GM21576 (cell line): ENCODE data around the gene ATMIN.

Experiments used
- ATAC-seq: cut with Tn5 transposase; IDR thresholded peaks from one replicate; pipeline ENCODE4 v1.9.1; 2021; ENCODE audit warnings: mild to moderate bottlenecking, moderate library complexity; ENCODE audit not compliant: unreplicated experiment

ATMIN gene

DNA sequence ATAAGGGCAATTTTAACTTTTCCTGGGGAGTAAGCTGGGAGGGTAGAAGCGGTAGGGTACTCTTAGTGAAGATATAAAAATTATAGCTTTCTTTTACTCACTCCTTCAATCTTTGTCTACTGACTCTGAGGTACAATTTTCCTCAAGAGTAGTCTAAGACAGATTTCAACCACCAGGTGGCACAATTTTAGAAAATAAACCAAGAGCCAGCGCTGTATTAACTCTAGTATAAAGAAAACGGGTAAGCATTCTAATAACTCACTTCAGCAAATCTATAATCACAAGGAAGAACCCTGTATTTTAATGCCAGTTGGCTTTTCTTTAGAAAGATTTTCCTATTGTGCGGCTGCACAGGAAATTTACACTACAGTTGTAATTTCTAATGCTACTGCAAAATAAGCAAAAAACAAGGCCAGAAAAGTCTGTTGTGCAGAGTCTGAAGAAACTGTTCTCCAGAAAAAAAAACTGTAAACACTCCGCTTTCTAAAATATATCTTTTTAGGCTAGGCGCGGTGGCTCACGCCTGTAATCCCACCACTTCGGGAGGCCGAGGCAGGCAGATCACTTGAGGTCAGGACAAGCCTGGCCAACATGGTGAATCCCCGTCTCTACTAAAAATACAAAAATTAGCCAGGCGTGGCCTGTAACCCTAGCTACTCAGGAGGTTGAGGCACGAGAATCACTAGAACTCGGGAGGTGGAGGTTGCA lies 30.8 kb upstream of the ATMIN start:
- no peak for ATAC-seq

DNA sequence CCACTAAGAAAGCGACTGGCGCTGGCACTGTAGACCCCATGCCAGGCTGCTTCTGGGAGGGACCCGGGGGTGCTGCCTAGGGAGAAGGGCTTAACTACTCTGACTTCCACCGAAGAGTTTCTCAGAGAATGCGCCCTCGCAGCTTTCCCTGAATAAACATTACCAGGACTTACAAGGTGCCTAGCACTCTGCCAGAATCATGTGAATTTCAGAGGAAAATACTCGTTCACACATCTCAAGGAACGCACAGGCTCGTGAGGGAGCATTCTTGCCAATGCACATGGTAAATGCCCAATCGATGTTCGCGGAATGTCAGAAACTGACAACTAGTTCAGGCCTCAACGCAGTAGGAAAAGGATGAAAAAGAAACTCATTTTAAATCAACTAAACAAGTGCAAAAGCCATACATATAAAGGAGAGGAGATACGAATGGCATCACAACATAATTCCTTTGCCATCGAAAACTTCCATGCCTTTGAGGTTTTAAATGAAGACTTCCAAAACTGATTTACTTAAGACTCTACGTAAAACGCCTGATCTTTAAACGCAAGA lies 30.0 kb upstream of the ATMIN start:
- ATAC-seq, result no peak

DNA sequence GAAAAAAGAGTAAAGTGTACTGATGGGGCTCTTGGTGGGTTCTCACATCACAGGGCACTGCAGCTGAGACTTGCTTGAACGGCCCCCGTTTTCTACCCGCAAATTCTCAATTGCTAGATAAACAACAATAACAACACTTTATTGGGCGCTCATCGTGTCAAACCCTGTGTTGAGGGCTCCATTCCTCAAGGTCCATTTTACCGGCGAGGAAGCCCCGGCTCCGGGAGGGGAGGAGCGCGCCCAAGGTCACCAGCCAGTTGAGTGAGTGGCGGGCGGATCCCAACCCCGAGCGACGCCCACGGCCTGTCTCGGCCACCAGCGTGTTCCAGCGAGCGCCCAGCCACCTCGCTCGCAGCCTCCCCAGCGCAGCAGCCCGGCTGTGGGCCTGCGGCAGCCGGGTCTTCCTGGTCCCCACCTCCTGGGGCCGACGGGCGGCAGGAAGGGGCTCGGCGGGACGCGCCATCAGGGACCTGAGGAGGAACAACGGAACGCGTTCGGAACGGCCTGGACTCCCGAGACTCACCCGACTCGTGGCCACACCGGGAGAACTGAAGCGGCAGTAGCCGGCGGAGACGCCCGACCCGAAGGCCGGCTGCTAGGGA lies 29.3 kb upstream of the ATMIN start:
- peak; percentile 30 for ATAC-seq

DNA sequence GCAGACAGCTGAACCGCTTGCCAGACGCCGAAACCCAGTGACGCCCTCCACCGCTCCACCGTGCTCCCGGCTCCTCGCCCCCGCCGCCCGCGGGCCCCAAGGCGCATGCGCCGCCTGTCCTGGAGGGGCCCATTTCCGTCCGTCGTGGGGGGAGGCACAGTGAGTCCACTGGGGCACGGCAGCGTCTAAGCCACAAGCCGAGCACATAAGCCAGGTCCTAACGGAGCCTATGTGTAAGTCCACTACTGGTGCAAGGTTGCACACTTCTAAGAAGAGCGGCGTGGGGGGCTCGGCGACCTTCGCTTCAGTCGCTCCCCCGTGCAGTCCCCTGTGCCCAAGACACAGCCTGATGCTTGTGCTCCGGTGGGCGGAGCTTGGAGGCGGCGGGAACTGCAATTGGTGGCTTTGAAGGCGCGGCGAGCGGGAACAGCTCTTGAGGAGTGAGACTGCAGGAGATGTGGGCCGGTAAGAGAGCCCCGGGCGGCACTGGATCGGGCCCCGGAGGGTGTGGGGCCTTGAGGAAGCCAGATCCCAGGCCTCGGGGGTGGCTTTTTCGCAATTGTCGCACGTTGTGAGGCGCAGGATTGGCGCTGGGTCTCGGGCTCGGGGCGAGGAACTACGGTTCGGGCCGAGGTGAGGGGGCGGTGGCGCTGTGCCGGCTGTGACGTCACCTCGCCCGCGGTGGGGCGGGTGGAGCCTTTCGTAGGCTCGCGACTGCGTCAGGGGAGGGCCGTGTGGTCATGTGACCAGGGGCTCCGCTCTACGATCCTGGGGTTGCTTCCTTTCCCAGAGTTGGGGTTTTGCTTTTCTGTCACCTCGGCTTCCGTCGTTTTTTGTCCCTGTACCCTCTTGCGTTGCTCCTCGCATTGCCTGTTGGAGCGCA lies 28.6 kb upstream of the ATMIN start, which contains the start of the genes CENPN and CMC2:
Gene CENPN, plus strand, starts transcription at position 402 of the 883 bp plus-strand sequence. CDS start 4,726 bp downstream, outside the sequence.
Gene CMC2, minus strand, starts transcription at position 73 of the 883 bp plus-strand sequence. CDS start 9,491 bp downstream, outside the sequence.
- ATAC-seq, result peak; percentile 81

DNA sequence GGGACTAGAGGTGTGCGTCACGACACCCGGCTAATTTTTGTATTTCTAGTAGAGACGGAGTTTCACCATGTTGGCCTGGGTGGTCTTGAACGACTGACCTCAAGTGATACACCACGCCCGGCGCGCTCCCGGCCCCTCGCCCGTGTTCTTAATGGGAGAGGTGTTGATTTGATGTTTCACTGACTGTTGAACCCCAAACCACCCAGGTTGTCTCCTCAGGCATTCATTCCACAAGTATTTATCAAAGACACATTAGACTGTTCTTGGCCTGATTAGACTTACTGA lies 27.2 kb upstream of the ATMIN start:
- ATAC-seq, result no peak

DNA sequence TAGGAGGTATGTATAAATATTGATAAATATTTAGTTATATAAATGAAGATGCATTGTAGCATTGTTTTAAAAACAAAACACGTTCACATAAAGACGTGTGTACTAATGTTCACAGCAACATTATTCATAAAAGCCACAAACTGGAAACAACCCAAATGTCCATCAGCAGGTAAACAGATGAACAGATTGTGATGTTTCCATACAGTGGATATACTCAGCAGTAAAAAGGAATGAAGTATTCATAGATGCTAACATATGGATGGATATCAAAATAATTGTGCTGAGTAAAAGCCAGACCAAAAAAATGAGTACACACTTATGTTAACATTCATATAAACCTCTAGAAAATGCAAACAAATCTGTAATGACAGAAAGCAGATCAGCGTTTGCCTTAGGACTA lies 22.7 kb upstream of the ATMIN start:
- no peak for ATAC-seq

DNA sequence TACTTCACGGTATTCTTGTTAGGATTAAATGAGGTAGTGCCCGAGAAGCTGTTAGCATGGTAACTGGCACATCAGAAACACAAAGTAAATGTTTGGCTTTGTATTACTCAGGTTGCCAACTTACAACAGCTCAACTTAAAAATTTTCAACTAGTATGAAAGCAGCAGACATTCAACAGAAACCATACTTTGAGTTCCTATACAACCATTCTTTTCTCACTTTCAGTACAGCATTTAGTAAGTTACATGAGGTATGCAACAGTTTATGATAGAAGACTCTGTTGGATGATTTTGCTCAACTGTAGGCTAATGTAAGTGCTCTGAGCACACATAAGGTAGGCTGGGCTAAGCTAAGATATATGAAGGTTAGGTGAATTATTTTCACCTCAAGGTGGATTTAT lies 21.0 kb upstream of the ATMIN start:
- ATAC-seq, result no peak

DNA sequence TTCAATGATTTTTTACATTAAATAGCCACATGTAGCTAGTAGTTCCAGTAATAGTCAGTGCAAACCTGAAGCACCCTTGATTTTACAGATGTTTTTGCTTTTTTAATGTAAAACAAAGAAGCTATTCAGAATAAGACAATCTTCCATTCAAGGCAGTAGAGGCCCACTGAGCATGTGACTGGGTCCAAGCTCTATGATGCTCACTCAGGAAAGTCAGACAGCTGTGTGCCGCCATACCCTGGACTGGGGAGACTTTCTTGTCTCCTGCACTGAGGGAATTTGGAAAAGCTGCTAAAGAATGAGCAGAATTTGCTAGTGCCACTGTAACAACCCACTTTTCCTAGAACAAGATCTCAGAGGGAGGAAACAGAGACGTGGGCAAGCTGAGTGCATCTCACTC lies 17.1 kb upstream of the ATMIN start:
- ATAC-seq, result no peak

DNA sequence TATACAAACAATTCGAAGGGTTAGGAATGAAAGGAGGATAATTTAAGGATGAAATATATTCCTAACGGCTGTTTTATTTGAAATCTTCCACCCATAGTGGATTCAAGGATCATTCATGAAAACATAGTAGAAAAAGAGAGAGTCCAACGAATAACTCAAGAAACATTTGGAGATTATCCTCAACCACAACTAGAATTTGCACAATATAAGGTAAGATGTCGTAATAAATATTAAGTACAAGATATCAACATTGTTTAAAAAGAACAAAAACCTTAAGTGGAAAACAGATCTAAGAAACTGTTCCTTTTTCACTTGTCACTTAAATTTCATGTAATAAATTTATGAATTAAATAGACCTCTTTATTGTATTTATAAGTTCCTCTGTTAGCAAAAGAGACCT lies 9.2 kb upstream of the ATMIN start:
- ATAC-seq, result no peak

DNA sequence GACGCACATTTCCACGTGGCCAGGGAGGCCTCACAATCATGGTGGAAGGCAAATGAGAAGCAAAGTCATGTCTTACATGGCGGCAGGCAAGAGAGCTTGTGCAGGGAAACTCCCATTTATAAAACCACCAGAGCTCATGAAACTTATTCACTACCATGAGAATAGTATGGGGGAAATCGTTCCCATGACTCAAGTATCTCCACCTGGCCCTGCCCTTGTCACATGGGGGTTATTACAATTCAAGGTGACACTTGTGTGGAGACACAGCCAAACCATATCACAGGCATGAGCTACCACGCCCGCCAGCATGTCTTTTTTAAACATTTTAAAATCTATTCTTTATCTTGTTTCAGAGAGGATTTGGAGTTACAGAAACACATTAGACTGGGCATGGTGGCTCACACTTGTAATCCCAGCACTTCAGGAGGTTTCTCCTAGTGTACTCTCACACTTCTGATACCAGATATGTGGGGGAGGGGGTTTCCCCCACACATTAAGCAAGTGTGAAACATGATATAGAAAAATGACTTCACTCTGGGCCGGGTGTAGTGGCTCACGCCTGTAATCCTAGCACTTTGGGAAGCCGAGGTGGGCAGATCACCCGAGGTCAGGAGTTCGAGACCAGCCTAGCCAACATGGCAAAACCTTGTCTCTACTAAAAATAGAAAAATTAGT lies 5.6 kb upstream of the ATMIN start:
- no peak for ATAC-seq

DNA sequence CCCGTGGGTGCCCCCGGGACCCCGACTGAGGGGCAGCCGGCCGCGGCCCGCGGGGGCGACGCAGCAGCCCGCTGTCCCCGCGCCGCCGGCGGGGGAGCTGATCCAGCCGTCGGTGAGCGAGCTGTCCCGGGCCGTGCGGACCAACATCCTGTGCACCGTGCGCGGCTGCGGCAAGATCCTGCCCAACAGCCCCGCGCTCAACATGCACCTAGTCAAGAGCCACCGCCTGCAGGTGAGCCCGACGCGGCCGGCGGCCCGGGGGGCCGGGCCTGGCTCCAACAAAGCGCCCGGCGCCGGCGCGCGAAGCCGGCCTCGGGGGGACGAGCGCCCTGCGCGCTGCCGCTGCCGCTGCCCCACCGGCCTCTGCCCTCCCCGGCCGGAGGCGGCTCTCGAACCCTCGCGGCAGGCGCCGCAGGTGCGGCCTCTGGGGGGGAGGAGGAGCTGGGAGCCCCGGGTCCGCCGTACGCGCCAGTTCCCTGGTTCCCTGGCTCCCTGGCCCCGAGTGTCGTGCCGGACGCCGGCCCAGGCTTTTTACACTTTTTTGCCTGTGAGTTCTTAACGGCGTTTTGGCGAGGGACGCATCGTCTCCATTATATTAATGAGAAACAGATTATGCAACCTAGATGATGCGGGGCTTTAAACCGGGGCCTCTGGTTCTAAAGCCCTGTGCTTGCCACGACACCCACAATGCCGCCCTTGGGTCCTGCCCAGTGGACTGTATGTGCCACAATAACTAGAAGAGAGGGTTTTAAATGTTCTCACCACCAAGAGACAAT lies 521 bp downstream of the ATMIN start:
- ATAC-seq, result peak; percentile 56

DNA sequence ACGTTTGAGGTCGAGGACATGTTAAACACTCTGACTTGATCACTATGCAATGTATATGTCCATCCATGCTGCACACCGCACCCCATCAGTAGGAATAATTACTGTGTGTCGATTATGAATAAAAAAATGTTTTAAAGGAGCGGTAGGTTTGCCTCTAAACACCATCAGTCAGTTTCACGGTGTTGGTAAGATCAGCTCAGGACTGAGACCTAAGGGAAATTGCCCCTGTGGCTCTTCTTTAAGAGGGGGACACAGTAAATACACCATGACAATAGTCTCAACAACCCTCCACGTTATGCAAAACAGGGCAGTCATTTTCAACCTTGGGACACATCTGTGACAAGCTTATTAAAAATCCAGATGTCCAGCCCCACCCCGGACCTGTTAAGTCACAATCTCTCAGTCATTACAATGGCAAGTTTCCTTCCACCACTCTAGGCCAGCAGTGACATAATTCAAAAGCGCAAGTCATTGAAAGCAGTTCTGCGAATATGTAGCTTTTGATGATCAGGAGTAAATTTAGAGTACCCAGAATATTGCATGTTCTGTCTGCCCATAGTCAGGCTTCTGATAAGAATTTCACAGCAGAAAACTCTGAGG lies 1.2 kb downstream of the ATMIN start:
- ATAC-seq, result no peak

DNA sequence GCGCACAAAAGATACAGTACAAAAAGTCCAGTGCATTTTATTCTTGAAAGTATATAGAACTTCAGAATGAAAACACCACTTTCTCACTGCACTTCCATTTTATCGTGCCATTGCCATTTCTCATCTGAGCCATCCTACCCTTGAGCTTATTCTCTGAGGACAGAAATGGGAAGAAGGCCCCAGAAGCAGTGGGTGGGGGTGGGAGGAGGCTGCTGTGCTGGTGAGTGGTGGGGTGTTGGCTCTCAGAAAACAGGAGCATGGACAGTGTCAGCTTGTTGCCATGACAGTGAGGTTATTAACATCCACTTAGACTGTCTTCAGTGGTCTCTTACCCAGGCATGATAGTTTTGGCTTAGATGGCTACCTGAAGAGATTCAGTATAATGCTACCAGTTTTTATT lies 4.5 kb downstream of the ATMIN start:
- ATAC-seq, result no peak

DNA sequence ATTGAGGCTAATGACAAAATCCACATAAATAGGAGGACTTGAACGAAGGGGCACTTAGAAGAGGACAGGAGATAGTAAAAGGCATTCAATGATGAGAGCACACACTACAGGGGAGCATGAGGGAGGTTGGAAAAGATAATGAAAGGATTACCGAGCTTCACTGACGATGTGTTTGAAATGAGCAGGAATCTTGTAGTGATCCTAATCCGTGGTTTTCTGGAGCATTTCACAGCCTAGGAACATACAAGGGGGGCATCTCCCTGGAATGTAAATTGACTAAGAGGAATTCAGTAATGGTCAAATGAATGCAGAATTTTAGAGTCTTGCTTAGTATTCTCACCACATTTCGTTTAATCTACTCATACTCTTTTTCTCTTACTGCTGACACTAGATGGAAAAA lies 5.2 kb downstream of the ATMIN start:
- ATAC-seq, result no peak

DNA sequence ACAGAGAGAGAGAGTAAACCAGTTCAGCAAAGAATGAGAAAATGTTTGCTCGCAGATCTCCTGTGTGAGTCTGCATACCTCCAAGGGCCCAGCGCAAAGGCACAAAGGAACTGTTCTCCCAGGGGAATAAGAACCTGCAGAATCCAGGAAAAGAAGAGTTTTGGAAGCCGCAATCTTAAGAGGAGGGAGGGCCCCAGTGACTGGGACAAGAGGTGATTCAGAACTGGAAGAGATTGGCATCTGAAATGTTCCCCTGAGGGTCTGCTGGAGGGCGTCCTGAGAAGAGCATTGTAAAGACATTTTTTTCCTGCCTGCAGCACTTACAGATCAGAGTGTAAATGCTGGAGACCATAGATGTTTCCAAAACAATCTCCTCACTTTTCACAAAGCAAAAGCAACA lies 6.1 kb downstream of the ATMIN start:
- no peak for ATAC-seq

DNA sequence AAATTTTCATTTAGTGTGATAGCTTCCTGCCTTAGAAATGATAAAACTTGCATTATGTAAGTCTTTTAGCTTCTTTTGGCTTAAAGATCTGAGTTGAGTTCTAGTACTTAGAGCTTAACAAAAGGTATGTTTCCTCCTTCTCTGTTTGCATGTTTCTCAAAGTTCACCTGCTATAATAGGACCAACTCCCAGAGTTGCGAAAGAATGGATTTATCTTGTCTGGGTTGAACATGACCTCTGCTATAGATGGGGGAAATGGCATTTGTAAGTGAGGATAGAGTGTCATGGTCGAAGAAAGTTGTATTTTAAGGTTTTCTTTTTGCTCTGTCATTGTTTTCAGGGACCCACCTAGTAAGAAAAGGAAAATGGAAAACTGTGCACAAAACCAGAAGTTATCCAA lies 7.2 kb downstream of the ATMIN start:
- ATAC-seq, result no peak

DNA sequence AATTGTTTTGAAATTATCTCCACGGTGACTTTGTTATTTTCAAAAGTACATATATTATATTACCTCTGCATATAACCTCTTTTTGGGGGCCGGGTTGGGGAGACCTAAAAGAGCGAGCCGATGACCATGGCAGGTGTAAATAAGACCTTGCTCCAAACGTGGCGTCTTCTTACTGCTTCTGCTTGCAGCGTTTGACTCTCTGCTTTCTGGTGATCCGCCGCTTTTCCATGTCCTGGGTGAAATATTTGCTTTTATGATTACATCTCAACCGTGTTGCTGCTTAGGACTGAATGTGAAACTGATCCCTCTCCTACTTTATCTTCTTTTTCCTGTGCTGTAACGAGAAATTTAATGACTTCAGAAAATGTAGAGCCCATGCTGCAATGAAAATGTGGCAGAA lies 18.1 kb downstream of the ATMIN start:
- ATAC-seq, result no peak

DNA sequence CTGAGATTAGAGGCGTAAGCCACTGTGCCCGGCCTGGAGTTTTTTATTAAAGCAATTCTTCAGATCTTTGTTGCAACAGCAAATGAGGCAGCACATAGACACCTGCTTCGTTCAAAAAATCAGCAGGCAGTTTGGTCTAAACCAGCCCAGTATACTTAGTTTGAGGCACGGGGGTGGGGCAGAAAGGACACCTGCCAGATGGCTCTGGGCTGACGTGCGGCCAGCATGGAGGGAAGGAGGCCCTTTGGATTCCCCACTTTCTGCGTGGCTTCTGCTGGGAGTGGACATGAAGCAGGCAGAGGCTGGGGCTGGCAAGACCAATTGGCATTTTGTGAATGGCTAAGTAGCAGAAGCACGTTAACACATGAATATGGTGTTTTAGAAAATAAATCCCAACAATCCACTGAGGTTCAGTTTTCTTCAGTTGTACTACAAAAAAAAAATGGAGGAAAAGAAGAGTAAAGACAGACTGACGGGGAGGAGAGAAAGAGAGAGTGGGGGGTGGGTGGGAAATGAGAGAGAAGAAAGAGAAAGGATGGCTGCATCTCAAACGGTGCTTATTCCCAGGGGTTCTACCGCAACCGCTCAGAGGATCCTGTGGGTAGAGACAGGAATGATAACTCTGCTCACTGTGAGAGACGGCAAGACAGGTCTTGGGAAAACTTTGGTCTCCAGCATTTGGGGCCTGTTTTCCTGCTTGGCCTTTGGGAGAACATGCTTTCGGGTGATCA lies 25.1 kb downstream of the ATMIN start:
- no peak for ATAC-seq

DNA sequence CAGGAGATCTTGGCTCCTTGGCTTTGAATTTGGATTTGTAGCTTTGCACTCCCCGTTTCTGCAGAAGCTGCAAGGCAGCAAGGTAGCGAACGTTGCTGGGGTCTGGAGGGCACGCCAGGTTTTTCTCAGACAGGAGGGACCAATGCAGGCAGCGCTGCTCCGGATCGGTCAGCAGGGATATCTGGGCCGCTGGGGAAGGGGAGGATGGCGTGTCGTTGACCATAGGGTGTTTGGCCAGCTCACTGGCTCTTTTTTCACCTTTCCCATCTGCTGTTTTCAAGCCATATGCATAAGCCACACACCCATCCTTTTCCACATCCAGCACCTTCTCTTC lies 25.6 kb downstream of the ATMIN start:
- no peak for ATAC-seq
